Left ventricle myocardium inferior (tissue), 1 donor: ENCODE measurements around the gene MAP4K4. TPM values are rescaled to one million over a fixed set of nuclear protein-coding genes. Genes with fewer than 3 reads are reported as not detected.

Experiments used
- DNase-seq: peaks from one replicate; pipeline ENCODE4 v3.0.0-alpha.2; 2020
- H3K27ac ChIP-seq: fragments of 200-600 bp; replicated peaks from 2 replicates; pipeline ENCODE4 v1.8.0; 2021
- H3K27me3 ChIP-seq: fragments of 200-600 bp; 2 replicates; pipeline ENCODE4 v1.8.0; 2021; ENCODE audit warnings: low read depth
- H3K36me3 ChIP-seq: fragments of 200-600 bp; 2 replicates; pipeline ENCODE4 v1.8.0; 2021
- H3K4me1 ChIP-seq: fragments of 200-600 bp; 2 replicates; pipeline ENCODE4 v1.8.0; 2021
- H3K4me3 ChIP-seq: fragments of 200-600 bp; 2 replicates; pipeline ENCODE4 v1.8.0; 2021; ENCODE audit warnings: mild to moderate bottlenecking, moderate library complexity
- H3K9me3 ChIP-seq: fragments of 200-600 bp; replicated peaks from 2 replicates; pipeline ENCODE4 v1.8.0; 2021
- intact Hi-C: fragments of 100-400 bp; cut with micrococcal nuclease; formaldehyde crosslinking; loops from one replicate; pipeline ENCODE4 v1.11.0; 2022
- total RNA-seq: library from RNA; stranded (reverse); fragmentation: NEBNext Ultra II Directional; extraction: Animal tissue kit (Norgen Biotek cat#: 25700); gene quantifications from one replicate; pipeline ENCODE4 v1.2.1, GENCODE V29; 2021
- TF ChIP-seq, protein P1 (sequence below): fragments of 200-600 bp; IDR thresholded peaks from 2 replicates; pipeline ENCODE4 v1.8.0; 2021; ENCODE audit warnings: antibody characterized with exemption, mild to moderate bottlenecking, borderline replicate concordance
- donor health status: DM: no; HTN: yes; CAD: no; lungs with severe emphysema.

The MAP4K4 gene
- total RNA-seq, 1 donor from 2014 or later: 102 TPM

- no peaks in the 10 kb centered on the region for H3K9me3 ChIP-seq
- intact Hi-C loops: loop anchor here (10.0 kb wide), 1 partner anchor 552 kb away; no protein-coding TSS in a partner anchor
- DNase-seq: no peak
These were observed 194.9 kb downstream of the MAP4K4 start for GRCh38 chr2:101892377-101892776.

GRCh38 chr2:101893681-101894381, 196.3 kb downstream of the MAP4K4 start:
- peaks cover 58% of the 10 kb centered on the region for H3K36me3 ChIP-seq
- H3K4me1 ChIP-seq: peaks cover 13% of the 10 kb centered on the region
- H3K27me3 ChIP-seq: no peaks in the 10 kb centered on the region
- DNase-seq: no peak
- H3K9me3 ChIP-seq: no peaks in the 10 kb centered on the region
- no peak overlapping the region for H3K27ac ChIP-seq
- TF ChIP-seq, protein P1, sequence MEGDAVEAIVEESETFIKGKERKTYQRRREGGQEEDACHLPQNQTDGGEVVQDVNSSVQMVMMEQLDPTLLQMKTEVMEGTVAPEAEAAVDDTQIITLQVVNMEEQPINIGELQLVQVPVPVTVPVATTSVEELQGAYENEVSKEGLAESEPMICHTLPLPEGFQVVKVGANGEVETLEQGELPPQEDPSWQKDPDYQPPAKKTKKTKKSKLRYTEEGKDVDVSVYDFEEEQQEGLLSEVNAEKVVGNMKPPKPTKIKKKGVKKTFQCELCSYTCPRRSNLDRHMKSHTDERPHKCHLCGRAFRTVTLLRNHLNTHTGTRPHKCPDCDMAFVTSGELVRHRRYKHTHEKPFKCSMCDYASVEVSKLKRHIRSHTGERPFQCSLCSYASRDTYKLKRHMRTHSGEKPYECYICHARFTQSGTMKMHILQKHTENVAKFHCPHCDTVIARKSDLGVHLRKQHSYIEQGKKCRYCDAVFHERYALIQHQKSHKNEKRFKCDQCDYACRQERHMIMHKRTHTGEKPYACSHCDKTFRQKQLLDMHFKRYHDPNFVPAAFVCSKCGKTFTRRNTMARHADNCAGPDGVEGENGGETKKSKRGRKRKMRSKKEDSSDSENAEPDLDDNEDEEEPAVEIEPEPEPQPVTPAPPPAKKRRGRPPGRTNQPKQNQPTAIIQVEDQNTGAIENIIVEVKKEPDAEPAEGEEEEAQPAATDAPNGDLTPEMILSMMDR: no peak
- intact Hi-C loops: loop anchor here (10.0 kb wide), 1 partner anchor 551 kb away; no protein-coding TSS in a partner anchor
- no peak overlapping the region for H3K4me3 ChIP-seq

More at GRCh38 chr2:101892377-101892776, 194.9 kb downstream of the MAP4K4 start:
- TF ChIP-seq, protein P1: no peak
- H3K4me1 ChIP-seq: peaks cover 15% of the 10 kb centered on the region
- H3K36me3 ChIP-seq: peaks cover 73% of the 10 kb centered on the region
- H3K4me3 ChIP-seq: no peak overlapping the region
- no peaks in the 10 kb centered on the region for H3K27me3 ChIP-seq
- no peak overlapping the region for H3K27ac ChIP-seq

GRCh38 chr2:101895039-101895438, 197.5 kb downstream of the MAP4K4 start:
- Histone ChIP-seq H3K4me3 (no peak overlapping the region), H3K27ac (no peak overlapping the region), H3K36me3 (peaks cover 46% of the 10 kb centered on the region), H3K9me3 (no peaks in the 10 kb centered on the region), H3K4me1 (peaks cover 8% of the 10 kb centered on the region), H3K27me3 (no peaks in the 10 kb centered on the region)
- intact Hi-C loops: loop anchor here (10.0 kb wide), 1 partner anchor 550 kb away; no protein-coding TSS in a partner anchor
- DNase-seq: no peak
- TF ChIP-seq, protein P1: no peak

GRCh38 chr2:101895819-101896322, 198.4 kb downstream of the MAP4K4 start:
- H3K36me3 ChIP-seq: peaks cover 38% of the 10 kb centered on the region
- H3K4me3 ChIP-seq: no peak overlapping the region
- H3K27ac ChIP-seq: no peak overlapping the region
- DNase-seq: no peak
- intact Hi-C loops: loop anchor here (10.0 kb wide), 1 partner anchor 549 kb away; no protein-coding TSS in a partner anchor
- TF ChIP-seq, protein P1: no peak
- H3K4me1 ChIP-seq: peaks cover 8% of the 10 kb centered on the region
- H3K27me3 ChIP-seq: no peaks in the 10 kb centered on the region
- H3K9me3 ChIP-seq: no peaks in the 10 kb centered on the region

- Histone ChIP-seq H3K27me3 (peaks cover 1% of the 10 kb centered on the region), H3K4me3 (no peak overlapping the region), H3K9me3 (peaks cover 4% of the 10 kb centered on the region), H3K27ac (no peak overlapping the region), H3K4me1 (peaks cover 8% of the 10 kb centered on the region), H3K36me3 (peaks cover 25% of the 10 kb centered on the region)
- DNase-seq: no peak
- TF ChIP-seq, protein P1: no peak
- intact Hi-C loops: loop anchor here (10.0 kb wide), 1 partner anchor 548 kb away; no protein-coding TSS in a partner anchor
These were observed 199.8 kb downstream of the MAP4K4 start for GRCh38 chr2:101897301-101897700.
